Measurements from ENCODE around the gene HSD11B2.
"Not testable (repeated sequence)": the region's sequence is repeated elsewhere in the genome, so short reads cannot be mapped to it uniquely, and the experiment has no call there.

The HSD11B2 gene

DNA sequence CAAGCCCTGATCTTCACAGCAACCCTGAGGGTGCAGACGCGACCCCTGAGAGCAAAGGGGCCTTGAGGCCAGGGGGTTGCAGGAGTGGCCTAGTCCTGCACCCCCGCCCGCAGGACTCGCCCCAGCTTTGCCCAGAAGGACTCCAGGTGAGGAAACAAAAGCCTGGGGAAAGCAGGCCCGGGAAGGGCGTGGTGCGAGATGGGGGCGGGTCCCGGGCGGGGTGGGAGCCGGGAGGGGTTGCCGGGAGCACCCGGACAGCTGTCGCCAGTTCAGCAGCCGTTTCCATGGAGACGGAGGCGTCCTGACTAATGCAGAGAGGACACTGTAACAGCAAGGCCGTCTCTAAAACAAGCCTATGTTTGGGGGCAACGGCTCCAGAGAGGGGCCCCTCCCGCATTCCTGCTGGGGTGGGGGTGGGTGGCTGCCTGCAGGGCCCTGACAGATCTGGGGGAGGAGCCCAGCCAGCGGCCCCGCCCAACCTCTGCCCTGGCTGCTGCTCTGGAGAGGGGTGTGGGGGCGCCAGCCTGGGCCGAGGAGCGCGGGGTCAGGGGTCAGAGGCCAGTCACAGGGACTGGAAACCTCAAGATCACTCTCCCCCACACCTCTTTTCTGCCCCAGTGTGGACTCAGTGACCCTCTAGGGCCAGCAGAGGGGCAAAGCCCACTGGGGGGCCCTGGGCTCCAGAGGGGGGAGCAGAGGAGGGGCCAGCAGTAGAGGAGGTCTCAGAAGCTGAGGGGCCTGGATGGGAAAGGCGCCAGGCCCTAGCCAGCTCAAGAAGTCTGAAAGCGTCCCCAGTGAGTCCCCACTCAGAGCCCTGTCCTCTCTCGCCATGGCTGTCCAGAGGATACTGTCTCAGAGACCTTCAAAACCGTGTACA, 34.5 kb upstream of the HSD11B2 start:
- peak; percentile 55 for DNase-seq

DNA sequence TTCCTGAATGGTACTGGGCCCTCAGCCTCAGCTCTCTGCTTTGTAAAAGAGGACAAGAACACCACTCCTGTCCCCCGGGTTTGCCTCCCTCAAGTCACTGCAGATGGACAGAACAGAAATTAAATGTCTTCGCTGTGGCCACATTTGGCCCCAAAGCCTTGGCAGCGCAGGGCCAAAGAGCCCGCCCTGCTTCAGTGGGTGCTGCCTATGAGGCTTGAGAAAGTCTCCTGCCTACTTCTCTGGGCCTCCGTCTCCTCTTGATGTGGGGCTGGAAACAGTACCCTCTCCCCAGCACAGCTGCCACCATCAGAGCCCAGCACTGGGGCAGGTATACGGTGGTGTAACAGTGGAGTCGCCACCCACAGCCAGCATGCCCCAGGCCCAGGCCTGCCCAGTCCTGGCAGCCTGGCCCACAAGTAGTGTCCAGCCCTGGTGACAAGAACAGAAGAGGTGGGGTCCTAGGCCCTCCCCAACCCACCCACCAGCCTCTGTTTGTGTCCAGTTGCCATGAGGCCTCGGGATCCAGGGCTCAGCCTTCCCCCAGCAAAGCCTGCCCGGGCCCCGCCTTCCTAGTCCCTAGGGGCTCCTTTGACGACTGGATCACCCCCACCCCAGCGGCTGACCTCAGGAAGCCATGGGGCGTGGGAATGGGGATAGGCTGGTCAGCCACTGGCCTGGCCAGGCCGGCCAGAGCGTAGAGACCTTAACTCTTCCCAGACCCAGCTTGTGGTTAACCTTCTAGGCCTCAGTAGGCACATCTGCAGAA, 33.7 kb upstream of the HSD11B2 start:
- DNase-seq: no peak

DNA sequence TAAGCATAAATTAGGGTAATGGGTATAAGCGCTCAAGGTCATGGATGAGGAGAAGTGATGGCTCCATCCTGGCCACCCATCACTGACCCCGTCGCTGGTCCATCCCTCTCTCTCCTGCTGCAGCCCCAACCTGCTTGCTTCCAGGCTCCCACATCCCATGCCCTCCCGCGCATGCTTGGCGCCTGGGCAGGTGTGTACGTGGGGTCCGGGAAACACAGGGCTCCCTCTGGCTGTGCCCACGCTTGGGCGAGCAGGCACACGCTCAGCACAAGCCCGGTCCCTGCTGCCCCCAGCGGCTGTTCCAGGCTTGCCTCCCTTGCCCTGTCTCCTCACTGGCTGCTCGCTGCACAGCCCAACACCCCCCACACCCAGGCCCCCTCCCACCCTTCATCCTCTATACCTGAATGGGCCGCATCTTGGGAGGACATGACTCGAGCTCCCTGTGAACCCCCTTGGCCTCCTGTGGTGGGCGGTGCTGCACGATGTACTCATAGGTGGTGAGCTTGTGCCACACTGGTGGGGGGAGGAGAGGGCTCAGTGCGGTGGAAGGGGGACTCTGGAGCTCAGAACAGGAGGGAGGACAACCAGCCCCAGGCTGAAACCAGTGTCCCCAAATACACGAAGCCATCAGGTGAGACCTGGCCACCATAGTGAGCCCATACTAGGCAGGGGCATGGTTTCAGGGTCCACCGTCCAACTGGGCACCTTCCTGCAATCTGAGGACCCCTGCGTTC, 32.9 kb upstream of the HSD11B2 start:
- no peak for DNase-seq

- DNase-seq: no peak
Observed at GRCh38 chr16:67398546-67399217, 32.2 kb upstream of the HSD11B2 start.

- DNase-seq: no peak
Observed at GRCh38 chr16:67399218-67399733, 31.6 kb upstream of the HSD11B2 start.

DNA sequence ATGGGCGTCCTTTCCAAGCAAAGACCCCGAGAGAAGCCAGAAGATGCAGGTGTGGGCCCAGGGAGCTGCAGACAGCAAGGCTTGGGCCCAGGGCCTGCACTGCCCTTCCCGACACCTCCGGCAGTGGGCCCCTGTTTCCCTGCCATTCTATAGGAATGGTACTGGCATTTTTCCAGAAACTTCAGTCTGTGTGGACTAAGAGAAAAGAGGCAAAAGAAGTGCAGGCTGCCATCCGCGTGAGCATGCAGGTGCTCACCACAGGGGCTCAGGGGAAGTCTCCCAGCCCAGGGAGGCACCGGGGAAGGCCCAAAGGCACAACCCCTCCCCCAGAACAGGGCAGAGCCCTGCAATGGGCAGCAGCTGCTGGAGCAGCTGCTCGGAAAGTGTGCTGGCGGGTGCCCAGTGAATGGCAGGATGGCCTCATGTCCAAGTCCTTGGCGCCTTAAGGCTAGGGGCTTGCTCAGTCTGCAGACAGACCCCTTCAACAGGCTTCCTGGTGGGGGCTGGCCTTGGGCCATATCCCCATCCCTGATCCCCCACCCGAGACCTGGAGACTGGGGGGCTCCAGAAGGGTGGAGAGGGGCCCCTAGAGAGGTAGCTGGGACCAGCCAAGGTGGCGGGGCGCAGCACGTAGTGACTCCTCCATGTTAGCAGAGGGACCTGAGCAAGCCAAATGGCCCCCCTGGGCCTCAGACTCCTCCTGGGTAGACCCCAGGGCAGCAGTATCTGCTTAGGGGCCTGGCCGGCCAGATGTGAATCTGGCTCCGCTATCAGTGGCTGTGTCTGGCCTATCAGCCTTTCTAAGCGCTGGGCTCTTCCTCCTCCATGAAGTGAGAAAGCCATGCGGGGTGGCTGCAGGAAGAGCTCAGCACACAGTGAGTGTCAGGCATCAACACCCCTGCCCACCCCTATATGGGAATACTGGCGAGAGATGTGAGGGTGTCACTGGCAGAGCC, 30.9 kb upstream of the HSD11B2 start:
- peak; percentile 79 for DNase-seq

DNA sequence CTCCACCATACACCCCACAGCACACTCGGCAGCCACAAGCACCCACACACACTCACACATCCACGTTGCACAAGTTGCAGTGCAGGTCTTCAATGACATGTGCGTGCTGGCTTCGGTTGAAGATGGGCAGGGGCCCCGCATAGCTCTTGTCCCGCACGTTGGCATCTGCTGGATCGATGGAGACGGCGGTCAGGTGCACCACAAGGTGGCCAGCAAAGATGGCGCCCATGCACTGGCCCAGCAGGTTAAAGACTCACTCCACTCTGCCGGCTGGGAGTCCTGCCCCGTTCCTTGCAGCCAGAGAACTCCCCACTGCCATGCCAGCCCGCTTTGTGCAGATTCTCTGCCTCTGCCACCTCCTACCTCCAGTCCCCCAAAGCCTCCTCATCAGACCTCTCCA, 30.0 kb upstream of the HSD11B2 start:
- DNase-seq: no peak

- no peak for DNase-seq
Observed at GRCh38 chr16:67403976-67404555, 26.9 kb upstream of the HSD11B2 start.

DNA sequence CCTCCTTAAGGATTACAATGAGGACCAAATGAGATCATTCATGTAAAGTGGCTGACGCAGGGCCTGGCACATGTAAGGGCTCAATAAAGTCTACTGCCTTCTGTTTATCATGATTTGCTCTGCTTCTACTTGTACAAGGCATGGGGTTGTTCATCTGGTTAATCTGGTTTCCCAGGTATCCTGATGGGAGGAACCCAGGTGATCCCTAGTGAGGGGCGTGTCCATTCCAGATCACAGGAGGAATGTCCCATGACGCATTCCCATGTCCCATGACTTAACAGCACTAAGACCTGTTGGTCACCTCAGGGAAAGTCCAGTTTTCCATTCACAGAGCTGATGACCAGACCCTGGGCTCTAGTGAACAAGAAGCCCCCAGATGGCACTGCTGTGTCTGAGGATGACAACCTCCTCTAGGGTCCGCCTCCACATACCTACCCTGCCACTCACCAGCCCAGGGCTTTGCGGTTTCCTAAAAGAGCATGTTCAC, 26.1 kb upstream of the HSD11B2 start:
- DNase-seq: no peak

GRCh38 chr16:67405336-67405735, 25.6 kb upstream of the HSD11B2 start:
- DNase-seq: no peak

- no peak for DNase-seq
Observed at GRCh38 chr16:67406111-67406971, 24.6 kb upstream of the HSD11B2 start.

- no peak for DNase-seq
Observed at GRCh38 chr16:67407176-67407787, 23.6 kb upstream of the HSD11B2 start.

- DNase-seq: no peak
Observed at GRCh38 chr16:67407788-67408452, 23.0 kb upstream of the HSD11B2 start.

- DNase-seq: no peak
Observed at GRCh38 chr16:67409631-67410030, 21.3 kb upstream of the HSD11B2 start.

- DNase-seq: no peak
Observed at GRCh38 chr16:67411339-67411738, 19.6 kb upstream of the HSD11B2 start.

DNA sequence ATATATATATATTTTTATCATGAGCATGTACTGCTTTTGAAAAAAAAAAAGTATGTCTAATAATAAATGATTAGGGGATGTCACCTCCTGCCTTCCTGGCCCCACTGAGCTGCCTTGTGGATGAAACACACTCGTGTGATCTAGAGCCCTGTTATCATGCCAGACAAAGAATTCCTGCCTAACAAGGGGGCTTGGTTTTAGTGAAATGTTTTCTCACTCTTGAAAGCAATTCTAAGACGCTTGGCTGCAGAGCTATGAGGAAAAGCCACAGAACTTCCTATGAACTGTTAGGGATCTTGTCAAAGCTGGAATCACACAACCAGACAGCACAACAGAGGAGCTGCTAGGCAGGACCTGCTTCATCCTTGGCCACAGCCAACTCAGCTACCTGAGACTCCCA, 18.6 kb upstream of the HSD11B2 start:
- no peak for DNase-seq

- DNase-seq: no peak
Observed at GRCh38 chr16:67413978-67414911, 16.7 kb upstream of the HSD11B2 start.

GRCh38 chr16:67415421-67415820, 15.5 kb upstream of the HSD11B2 start:
- not testable (repeated sequence) for DNase-seq

All from SHP77 treated with DMSO at 0.1 percent for 48 hours (cell line).